HS-27A (cell line): Measurements from ENCODE around the gene PTGES.

Experiments used
- DNase-seq: peaks from one replicate; pipeline ENCODE4 v3.0.0-alpha.2; 2012; ENCODE audit warnings: low read depth, missing footprints

PTGES gene

GRCh38 chr9:129717991-129718390 lies 34.9 kb downstream of the PTGES start:
- no peak for DNase-seq

DNA sequence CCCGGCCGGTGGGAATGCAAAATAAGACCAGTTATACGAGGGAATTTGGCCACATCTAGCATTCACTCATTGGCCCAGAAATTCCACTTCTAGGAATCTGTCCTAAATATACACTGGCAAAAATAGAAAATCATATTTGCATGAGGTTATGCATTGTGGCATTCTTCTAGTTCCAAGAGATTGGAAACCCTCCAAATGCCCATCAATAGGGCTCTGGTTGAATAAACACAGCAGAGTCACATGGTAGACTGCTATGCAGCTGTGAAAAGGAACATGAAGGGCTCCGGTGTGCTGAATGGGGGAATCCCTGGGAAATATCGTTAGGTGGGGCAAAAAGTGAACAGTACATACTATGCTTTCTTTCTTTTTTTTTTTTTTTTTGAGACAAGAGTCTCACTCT lies 36.8 kb downstream of the PTGES start:
- no peak for DNase-seq

DNA sequence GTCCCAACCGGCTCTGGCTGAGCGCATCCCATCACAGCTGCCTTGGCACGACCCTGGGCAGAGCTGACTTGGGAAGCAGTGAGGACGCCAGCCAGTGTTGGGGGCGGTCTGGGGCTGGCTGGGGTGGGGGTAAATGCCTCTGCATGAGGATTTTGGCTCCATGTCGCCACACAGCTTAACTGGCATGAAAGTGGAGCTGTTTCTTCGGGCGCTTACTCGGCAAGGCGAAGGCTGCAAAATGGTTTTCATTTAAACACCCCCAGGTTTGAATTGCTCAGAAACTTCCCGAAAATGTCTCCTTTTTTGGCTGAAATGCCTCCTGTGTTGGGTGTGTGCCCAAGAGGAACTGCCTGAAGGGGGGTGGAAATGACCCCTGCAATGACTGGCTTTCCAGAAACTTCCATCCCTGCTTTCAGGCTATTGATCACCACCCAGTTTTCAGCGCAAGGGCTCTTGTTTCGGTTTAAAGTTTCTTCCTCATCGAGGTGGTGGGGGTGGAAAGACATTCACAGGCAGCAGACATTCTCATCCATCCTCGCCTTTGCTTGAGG lies 38.3 kb downstream of the PTGES start:
- DNase-seq: no peak

GRCh38 chr9:129713402-129713679 lies 39.5 kb downstream of the PTGES start:
- no peak for DNase-seq

DNA sequence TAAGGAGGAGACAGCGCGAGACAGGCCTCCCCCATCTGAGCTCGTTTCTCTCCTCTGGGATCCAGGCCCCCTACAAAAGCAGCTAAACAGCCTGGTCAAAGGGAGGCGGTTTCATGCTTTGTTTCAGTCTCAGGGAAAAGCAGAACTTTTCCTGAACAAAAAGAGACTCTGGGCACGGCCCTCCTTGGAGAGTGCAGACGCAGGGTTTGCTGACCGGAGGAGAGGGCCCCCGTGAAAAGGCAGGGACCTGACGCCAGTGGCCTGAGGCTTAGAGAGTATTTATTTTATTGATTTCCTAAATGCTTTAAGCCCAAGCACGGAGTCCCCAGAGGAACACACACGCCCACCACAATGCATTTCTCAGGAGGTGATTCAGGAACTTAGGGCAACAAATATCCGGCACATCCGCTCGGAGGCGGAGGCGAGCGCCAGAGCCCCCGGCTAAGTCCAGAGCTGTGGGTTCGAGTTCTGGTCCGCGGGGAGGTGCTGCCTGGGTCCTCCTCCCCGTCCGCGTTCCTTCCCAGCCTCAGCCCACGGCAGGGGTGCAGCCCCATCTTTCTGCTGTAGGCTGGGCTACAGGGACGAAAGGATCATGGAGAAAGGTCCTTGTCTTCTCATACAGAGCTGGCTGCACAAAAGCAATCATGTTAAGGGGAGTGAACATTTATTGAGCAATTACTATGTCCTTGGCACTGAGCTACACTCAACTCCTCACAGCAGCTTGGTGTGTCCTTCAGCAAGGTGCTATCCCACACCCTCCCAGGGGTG lies 40.0 kb downstream of the PTGES start:
- no peak for DNase-seq

GRCh38 chr9:129710169-129710453 lies 42.7 kb downstream of the PTGES start:
- no peak for DNase-seq

DNA sequence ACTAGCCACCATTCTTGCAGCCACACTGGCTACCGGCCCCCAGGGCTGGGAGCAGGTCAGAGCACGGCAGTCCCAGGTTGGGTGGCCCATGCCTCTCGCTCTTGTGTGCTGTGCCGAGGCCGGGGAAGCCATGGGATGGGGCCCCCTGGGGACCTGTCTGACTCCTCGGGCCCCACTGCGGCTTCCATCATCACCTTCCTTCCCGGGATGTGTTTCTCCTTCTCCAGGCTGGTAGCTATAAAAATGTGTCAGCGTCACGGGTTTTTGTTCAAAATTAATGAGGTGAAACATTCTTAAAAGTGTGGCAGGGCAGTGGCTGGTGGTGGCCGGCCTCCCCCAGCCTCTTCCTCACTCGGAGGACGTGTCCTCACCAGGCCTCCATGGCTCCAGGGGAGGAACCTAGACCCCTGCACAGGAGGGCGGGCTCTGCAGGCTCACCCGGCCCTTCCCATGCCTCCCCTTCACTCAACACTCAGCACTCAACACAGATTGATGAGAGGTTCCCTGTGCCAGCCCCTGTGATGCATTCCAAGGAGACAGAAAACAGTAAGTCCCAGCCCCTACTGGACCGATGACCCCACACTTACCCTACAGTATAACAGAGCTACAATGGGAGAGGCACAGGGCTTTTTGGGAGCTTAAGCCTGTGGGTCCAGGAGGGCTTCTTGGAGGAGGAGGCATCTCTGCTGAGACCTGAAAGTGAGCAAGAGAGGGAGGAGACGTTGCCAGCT lies 43.2 kb downstream of the PTGES start:
- DNase-seq: no peak

- no peak for DNase-seq
These were observed 44.0 kb downstream of the PTGES start for GRCh38 chr9:129708793-129709192.

DNA sequence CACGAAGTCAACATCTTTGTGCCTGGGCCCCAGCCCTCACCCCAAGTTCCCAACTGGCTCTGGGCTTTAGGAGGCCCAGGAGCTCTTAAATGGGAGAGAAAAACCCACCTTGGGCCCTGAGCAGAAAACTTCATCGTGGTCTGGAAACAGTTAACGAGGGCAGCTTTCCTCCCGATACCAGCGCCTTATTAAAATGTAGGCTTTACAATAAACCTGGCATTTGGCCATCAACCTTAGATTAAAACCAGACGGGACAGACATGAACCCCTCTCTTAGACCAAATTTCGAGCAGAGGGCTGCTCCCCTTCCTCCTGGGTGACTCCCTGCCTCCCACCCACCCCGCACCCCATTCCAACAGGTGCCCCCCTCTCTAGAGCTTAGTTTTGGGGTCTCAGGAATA lies 48.0 kb downstream of the PTGES start:
- DNase-seq: no peak

- no peak for DNase-seq
These were observed 49.0 kb downstream of the PTGES start for GRCh38 chr9:129703667-129704355.

DNA sequence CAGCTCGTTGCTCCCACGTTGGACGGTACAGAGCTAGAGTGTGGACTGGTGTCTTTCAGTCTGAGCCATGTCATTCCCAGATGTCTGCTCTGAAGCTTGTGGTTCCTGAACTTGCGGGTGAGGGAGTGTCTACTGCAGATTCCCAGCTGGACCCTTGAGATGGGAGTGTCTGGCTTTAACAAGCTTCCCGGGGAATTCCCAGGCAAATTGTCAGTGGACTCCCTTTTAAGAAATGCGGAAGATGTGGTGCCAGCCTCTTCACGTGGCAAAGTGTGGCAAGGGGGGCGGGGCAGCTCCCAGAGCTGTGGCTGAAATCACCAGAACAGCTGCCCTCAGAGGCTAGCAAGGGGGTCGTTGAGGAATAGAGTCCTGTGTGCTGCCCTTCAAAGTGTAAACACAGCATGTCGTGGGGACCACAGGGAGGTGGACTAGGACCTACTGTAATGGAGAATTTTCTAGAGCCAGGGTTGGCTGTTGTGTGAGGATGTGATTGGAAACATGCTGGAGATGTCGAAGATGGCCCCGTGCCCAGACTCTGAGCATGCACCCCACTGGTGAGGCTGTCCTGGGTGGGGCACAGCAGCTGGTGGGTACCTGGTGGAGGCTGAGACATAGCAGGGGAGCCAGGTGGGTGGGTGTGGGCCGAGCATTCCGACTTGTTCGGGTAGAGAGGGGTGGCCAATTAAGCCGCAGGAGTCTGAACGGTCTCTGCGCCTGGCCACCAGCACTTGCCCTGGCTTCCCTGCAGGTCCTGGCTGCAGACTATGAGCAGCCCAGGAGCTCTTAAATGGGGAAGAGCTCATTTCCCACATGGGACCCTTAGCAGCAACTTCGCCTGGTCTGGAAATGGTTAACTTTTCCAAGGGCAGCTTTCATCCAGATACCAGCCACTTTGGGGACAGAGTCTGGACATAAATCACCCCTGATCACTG lies 50.0 kb downstream of the PTGES start:
- peak; percentile 23 for DNase-seq

DNA sequence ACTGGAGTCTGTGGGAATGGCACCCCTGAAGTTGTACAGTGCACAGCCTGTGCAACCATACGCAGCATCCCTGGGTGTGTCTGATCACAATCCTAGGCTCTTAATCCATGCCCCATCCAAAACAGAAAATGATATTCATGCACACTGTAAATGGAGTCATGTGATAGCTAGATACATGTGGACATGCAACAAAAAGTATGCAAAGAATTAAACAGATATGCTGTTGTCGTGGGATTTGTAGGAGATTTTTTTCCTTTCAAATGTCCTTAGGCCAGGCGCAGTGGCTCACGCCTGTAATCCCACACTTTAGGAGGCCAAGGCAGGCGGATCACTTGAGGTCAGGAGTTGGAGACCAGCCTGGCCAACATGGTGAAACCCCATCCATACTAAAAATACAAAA lies 51.3 kb downstream of the PTGES start:
- DNase-seq: no peak

DNA sequence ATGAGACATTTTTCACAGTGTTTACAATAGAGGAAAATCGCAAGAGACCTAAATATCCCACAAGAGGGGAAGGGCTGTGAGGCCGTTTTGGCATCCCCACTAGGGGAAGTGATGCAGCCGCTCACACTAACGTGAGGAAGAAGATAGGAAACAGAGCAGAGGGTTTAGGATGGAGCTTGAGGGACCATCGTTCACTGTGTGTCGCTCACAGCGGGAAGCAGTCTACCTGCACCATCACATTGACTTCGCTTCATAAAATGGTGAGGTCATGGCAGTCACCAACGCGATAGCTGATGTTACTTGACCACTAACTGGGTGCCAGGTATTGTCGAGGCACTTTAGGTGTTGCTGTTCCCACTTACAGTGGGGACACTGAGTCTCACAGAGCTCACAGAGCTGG lies 51.8 kb downstream of the PTGES start:
- DNase-seq: no peak

GRCh38 chr9:129698254-129698757 lies 54.5 kb downstream of the PTGES start:
- DNase-seq: no peak

- no peak for DNase-seq
These were observed 55.1 kb downstream of the PTGES start for GRCh38 chr9:129697656-129698253.

DNA sequence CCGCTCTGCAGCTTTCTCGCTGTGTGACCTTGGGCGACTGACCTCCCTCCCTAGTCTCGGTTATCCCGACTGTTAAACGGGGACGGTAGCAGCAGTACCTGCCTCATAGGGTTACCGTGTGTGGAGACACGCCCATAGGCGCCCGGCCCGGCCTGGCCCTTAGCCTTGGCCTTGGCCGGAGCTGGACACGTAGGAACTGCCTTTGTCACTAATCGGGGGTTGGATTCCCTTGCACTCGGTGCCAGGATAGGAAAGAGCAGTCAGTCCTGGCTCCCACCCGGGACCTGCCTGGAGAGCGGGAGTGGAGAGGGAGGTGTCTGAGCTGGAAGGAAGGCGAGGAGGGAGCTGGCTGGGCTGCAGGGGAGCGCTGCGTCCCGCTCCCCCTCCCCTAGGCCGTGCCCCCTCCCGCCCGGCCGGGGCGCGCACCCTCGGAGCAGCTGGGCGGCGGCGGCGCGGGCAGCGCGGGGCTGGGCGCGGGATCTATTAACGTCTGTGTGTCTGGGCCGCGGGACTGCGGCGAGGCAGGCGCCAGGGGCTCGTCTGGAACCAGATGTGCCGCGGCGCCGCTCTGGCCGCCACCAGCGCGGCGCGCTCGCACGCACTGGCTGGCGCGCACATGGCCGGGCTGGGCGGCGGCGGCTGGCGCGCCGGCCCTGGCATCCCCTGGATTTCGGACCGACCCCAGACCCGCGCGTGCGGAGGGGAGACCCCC lies 55.7 kb downstream of the PTGES start:
- no peak for DNase-seq

DNA sequence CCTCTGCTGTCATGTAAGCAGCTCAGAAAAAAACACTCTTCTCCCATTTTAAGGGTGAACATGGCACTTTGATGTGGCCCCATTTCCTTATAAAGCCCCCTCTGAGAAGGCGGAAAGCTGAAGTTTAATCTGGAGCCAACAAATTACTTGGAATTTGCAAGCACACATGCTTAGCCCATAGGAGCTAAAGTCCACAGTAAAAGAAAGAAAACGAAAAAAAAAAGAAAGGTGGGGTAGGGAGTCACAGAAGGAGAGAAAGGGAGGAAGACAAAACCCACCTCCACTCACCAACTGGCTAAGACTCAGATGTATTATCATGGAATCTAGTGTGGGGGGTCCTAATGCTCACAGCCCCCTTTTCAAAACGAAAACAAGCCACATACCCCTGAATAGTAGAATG lies 57.0 kb downstream of the PTGES start:
- no peak for DNase-seq

- no peak for DNase-seq
These were observed 58.6 kb downstream of the PTGES start for GRCh38 chr9:129694243-129694646.

DNA sequence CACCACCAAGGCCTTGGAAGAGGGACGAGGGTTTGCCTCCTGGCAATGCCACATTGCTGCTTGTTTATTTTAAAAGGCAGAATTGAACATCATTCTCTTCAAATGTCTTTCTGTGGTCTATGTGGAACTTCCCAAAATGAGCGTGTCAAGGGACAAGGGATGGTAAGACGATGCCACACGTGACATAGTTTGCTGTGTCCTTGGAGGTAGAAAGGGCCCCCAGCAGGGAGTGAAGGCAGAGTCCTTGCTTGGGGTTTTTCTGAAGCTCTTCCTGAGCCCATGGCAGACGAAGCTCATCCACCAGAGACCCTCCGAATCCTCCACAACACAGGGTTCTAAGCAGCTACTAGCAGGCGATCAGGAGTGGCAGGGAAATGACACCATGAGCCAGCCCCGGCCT lies 59.1 kb downstream of the PTGES start:
- DNase-seq: no peak

GRCh38 chr9:129692534-129692933 lies 60.3 kb downstream of the PTGES start:
- no peak for DNase-seq
